Karpas-422 (cell line): ENCODE data around the gene GCLM. TPM values are rescaled to one million over a fixed set of nuclear protein-coding genes. Genes with fewer than 3 reads are reported as not detected.
A peak's percentile ranks its signal among the peaks of the same experiment; 100 is the strongest.
"Not testable (repeated sequence)": the region's sequence is repeated elsewhere in the genome, so short reads cannot be mapped to it uniquely, and the experiment has no call there.

Source experiments
- DNase-seq: peaks from one replicate; pipeline ENCODE4 v3.0.0-alpha.2; 2015
- H2AFZ ChIP-seq: fragments of 200-600 bp; sonication (generic); 2 replicates; pipeline ENCODE4 v1.6.1; 2014; ENCODE audit warnings: antibody characterized with exemption, low read length, mixed read lengths
- H3K27ac ChIP-seq: fragments of 200-600 bp; sonication (generic); 2 replicates; pipeline ENCODE4 v1.5.1; 2014; ENCODE audit warnings: mild to moderate bottlenecking, low read length, moderate library complexity
- H3K27me3 ChIP-seq: fragments of 200-600 bp; sonication (generic); 2 replicates; pipeline ENCODE4 v1.6.1; 2014; ENCODE audit warnings: low read length, mixed read lengths
- H3K36me3 ChIP-seq: fragments of 200-600 bp; sonication (generic); 2 replicates; pipeline ENCODE4 v1.6.1; 2014; ENCODE audit warnings: low read length, mixed read lengths; ENCODE audit not compliant: insufficient read depth
- H3K4me1 ChIP-seq: fragments of 200-600 bp; sonication (generic); 2 replicates; pipeline ENCODE4 v1.6.1; 2014; ENCODE audit warnings: mild to moderate bottlenecking, low read length, mixed read lengths
- H3K4me2 ChIP-seq: fragments of 200-600 bp; sonication (generic); 2 replicates; pipeline ENCODE4 v1.6.1; 2014; ENCODE audit warnings: low read length, low read depth, mild to moderate bottlenecking; ENCODE audit not compliant: poor library complexity, severe bottlenecking
- H3K4me3 ChIP-seq: fragments of 200-600 bp; sonication (generic); 2 replicates; pipeline ENCODE4 v1.5.1; 2014; ENCODE audit warnings: mild to moderate bottlenecking, antibody characterized with exemption, low read length, mixed read lengths
- H3K79me2 ChIP-seq: fragments of 200-600 bp; sonication (generic); 2 replicates; pipeline ENCODE4 v1.6.1; 2014; ENCODE audit warnings: mild to moderate bottlenecking, low read length, mixed read lengths
- H3K9ac ChIP-seq: fragments of 200-600 bp; sonication (generic); 2 replicates; pipeline ENCODE4 v1.6.0; 2014; ENCODE audit warnings: low read length
- H3K9me2 ChIP-seq: fragments of 200-600 bp; sonication (generic), shearing (Covaris generic); replicated peaks from 2 replicates; pipeline ENCODE4 v1.6.0; 2014; ENCODE audit warnings: mild to moderate bottlenecking, low read length, moderate library complexity; ENCODE audit not compliant: insufficient read depth
- H3K9me3 ChIP-seq: fragments of 300-700, 200-600 bp; sonication (generic); 2 replicates; pipeline ENCODE4 v1.6.1; 2014; ENCODE audit warnings: low read length, mixed read lengths
- H4K20me1 ChIP-seq: fragments of 200-600 bp; sonication (generic); 2 replicates; pipeline ENCODE4 v1.6.1; 2014; ENCODE audit warnings: mild to moderate bottlenecking, antibody characterized with exemption, low read length, low read depth; ENCODE audit not compliant: insufficient read depth
- total RNA-seq: library from RNA; depleted of rRNA; stranded (reverse); fragments of >200 nt; shearing (Covaris generic); gene quantifications from 2 replicates; pipeline ENCODE4 v1.2.3, GENCODE V29; 2014; ENCODE audit warnings: low replicate concordance

The GCLM gene
- total RNA-seq, 1 experiment from 2014 or later: 11.5 TPM

DNA sequence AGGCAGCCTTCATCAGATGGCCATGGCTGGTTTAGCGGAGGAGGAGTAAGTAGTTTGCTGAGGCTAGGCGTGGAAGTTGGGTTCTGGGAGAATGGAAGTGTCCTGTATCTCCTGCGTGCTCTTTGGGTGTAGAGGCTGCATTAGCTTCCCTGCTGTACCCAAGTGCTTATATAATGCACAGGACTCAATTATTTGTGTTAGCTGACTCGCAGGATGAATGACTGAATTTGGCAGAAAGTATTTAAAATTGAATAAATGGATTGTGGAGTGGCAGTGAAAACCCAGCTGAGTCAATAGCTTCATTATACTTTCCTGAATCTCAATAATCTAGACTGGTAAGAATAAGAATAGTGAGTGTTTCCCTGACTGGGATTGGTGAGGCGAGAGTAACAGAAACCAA lies 44.0 kb downstream of the GCLM start:
- no peaks in the 10 kb centered on the region for H3K4me1 ChIP-seq
- H3K27me3 ChIP-seq: no peaks in the 10 kb centered on the region
- H2AFZ ChIP-seq: no peak overlapping the region
- no peaks in the 10 kb centered on the region for H3K79me2 ChIP-seq
- no peaks in the 10 kb centered on the region for H4K20me1 ChIP-seq
- peaks cover 14% of the 10 kb centered on the region for H3K36me3 ChIP-seq
- DNase-seq: no peak
- no peak overlapping the region for H3K9ac ChIP-seq
- H3K9me2 ChIP-seq: no peaks in the 10 kb centered on the region
- H3K9me3 ChIP-seq: no peaks in the 10 kb centered on the region
- H3K27ac ChIP-seq: no peak overlapping the region
- no peak overlapping the region for H3K4me2 ChIP-seq
- H3K4me3 ChIP-seq: no peak overlapping the region

DNA sequence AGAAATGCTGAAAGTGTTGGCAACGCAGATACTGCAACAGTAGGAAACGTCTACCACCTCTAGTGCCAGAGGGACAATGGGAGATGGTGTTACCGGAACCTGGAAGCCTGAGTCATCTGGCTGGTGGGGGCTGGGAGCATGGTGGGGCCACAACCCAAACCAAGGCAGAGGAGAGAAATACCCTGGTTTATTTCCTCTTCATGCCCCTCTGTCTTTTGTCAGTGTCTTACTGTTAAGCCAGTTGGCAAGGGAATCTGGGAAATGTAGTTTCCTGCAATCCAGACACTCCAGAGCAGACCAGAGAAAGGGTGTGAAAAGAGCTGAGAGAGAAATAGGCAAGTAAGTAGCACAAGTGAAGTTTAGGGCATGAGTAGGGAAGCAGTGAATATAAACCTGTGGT lies 45.1 kb downstream of the GCLM start:
- H3K9me2 ChIP-seq: no peaks in the 10 kb centered on the region
- no peaks in the 10 kb centered on the region for H3K79me2 ChIP-seq
- H3K4me1 ChIP-seq: no peaks in the 10 kb centered on the region
- H3K4me2 ChIP-seq: no peak overlapping the region
- peaks cover 4% of the 10 kb centered on the region for H3K36me3 ChIP-seq
- no peak overlapping the region for H3K4me3 ChIP-seq
- H3K27ac ChIP-seq: no peak overlapping the region
- H4K20me1 ChIP-seq: no peaks in the 10 kb centered on the region
- no peaks in the 10 kb centered on the region for H3K9me3 ChIP-seq
- no peak overlapping the region for H2AFZ ChIP-seq
- no peaks in the 10 kb centered on the region for H3K27me3 ChIP-seq
- no peak for DNase-seq
- H3K9ac ChIP-seq: no peak overlapping the region

DNA sequence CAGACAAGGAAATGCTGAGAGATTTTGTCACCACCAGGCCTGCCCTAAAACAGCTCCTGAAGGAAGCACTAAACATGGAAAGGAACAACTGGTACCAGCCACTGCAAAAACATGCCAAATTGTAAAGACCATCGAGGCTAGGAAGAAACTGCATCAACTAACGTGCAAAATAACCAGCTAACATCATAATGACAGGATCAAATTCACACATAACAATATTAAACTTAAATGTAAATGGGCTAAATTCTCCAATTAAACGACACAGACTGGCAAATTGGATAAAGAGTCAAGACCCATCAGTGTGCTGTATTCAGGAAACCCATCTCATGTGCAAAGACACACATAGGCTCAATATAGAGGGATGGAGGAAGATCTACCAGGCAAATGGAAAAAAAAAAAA lies 51.6 kb downstream of the GCLM start:
- DNase-seq, H3K9me3 ChIP-seq, H3K79me2 ChIP-seq, H3K36me3 ChIP-seq, H2AFZ ChIP-seq, H4K20me1 ChIP-seq, H3K4me1 ChIP-seq, H3K9ac ChIP-seq, H3K27ac ChIP-seq, H3K4me2 ChIP-seq, H3K9me2 ChIP-seq, H3K27me3 ChIP-seq, H3K4me3 ChIP-seq: not testable (repeated sequence)

DNA sequence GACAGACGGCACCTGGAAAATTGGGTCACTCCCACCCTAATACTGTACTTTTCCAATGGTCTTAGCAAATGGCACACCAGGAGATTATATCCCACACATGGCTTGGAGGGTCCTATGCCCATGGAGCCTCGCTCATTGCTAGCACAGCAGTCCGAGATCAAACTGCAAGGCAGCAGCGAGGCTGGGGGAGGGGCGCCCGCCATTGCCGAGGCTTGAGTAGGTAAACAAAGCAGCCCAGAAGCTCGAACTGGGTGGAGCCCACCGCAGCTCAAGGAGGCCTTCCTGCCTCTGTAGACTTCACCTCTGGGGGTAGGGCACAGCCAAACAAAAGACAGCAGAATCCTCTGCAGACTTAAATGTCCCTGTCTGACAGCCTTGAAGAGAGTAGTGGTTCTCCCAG lies 53.2 kb downstream of the GCLM start:
- not testable (repeated sequence) for H3K4me3 ChIP-seq, H2AFZ ChIP-seq, DNase-seq, H3K4me2 ChIP-seq, H3K27me3 ChIP-seq, H4K20me1 ChIP-seq, H3K9me2 ChIP-seq, H3K36me3 ChIP-seq, H3K4me1 ChIP-seq, H3K9me3 ChIP-seq, H3K79me2 ChIP-seq, H3K27ac ChIP-seq, H3K9ac ChIP-seq

DNA sequence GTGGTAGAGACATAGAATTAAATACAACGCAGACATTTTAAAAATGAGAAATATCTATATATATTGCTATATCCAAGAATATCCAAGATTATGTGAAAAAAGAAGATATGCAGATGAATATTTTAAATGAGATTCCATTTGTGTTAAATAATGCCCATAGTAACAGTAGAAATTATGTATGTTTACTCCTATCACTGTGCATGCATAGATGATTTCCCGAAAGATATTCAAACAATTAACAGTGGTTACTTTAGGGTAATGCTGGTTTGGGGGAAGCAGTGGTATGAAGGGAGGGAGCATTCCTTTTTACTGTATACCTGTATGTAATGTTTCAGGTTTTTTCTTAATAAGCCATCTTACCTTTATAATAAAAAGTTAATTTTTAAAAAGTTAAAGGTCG lies 55.3 kb downstream of the GCLM start:
- H3K4me1 ChIP-seq: peaks cover 4% of the 10 kb centered on the region
- no peak overlapping the region for H3K9ac ChIP-seq
- 0 out of 2 replicates have a peak, but pooled peaks cover 2% of the 10 kb centered on the region for H3K27me3 ChIP-seq
- H3K4me2 ChIP-seq: no peak overlapping the region
- no peaks in the 10 kb centered on the region for H3K9me2 ChIP-seq
- H3K36me3 ChIP-seq: no peaks in the 10 kb centered on the region
- H3K27ac ChIP-seq: no peak overlapping the region
- no peaks in the 10 kb centered on the region for H4K20me1 ChIP-seq
- no peaks in the 10 kb centered on the region for H3K9me3 ChIP-seq
- no peak for DNase-seq
- no peak overlapping the region for H3K4me3 ChIP-seq
- H2AFZ ChIP-seq: no peak overlapping the region
- no peaks in the 10 kb centered on the region for H3K79me2 ChIP-seq

DNA sequence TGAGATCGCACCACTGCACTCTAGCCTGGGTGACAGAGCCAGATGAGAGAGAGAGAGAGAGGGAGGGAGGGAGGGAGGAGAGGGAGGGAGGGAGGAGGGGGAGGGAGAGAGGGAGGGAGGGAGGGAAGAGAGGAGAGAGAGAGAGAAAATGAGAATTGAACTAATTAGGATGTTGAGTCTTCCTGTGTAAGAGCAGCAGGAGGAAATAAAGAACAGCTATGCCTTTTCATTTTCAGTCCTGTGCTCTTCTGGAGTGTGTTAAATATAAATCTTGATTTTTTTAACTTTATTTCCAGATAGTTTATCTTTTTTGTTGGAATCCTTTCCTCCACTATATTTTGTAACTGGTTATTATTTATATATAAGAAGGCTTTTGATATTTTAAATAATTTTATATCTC lies 57.4 kb downstream of the GCLM start:
- no peaks in the 10 kb centered on the region for H3K36me3 ChIP-seq
- no peaks in the 10 kb centered on the region for H3K9me3 ChIP-seq
- H3K27me3 ChIP-seq: 0 out of 2 replicates have a peak, but pooled peaks cover 2% of the 10 kb centered on the region
- no peak overlapping the region for H3K27ac ChIP-seq
- H3K4me2 ChIP-seq: no peak overlapping the region
- DNase-seq: no peak
- peaks cover 11% of the 10 kb centered on the region for H3K4me1 ChIP-seq
- H2AFZ ChIP-seq: no peak overlapping the region
- no peak overlapping the region for H3K9ac ChIP-seq
- H4K20me1 ChIP-seq: no peaks in the 10 kb centered on the region
- H3K9me2 ChIP-seq: no peaks in the 10 kb centered on the region
- H3K4me3 ChIP-seq: no peak overlapping the region
- no peaks in the 10 kb centered on the region for H3K79me2 ChIP-seq

DNA sequence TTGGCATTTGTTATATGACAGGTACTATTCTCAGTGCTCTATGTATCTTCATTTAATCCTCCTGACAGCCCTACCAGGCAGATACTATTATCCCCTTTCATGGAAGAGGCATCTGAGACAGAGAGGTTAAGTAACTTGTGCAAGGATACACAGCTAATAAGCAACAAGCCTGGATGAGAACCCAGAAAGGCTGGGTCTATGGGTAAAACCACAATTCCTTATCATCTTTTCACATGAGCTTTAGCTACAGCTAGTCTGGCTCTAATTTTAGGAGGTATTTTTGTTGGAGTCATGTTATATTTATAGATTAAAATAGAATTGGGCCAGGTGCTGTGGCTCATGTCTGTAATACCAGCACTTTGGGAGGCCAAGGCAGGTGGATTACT lies 57.9 kb downstream of the GCLM start:
- no peak for DNase-seq

DNA sequence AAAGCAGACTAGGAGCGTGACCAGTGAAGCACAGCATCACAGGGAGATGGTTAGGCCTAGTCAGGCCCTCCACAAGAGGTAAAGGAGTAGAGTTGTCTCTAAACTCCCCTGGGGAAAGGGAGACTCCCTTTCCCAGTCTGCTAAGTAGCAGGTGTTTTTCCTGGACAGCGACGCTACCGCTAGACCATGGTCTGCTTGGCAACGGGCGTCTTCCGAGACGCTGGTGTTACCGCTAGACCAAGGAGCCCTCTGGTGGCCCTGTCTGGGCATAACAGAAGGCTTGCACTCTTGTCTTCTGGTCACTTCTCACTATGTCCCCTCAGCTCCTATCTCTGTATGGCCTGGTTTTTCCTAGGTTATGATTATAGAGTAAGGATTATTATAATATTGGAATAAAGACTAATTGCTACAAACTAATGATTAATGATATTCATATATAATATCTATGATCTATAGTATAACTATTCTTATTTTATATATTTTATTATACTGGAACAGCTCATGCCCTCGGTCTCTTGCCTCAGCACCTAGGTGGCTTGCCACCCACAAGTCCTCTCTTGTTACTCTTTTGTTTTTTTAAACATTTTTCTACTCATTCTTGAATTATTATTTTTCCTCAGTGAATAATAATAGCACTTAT lies 58.4 kb downstream of the GCLM start:
- H3K79me2 ChIP-seq, H4K20me1 ChIP-seq, H3K36me3 ChIP-seq, H3K27me3 ChIP-seq, H3K9ac ChIP-seq, H3K27ac ChIP-seq, H3K9me3 ChIP-seq, H3K9me2 ChIP-seq, H2AFZ ChIP-seq: not testable (repeated sequence)
- peak overlapping the region; percentile 36; the same call in 1 of the 2 replicates for H3K4me3 ChIP-seq
- H3K4me1 ChIP-seq: peaks cover 14% of the 10 kb centered on the region
- H3K4me2 ChIP-seq: peak overlapping the region; percentile 28
- DNase-seq: peak; percentile 78

More for the DNA sequence above, 57.9 kb downstream of the GCLM start:
- H3K79me2 ChIP-seq: no peaks in the 10 kb centered on the region
- no peak overlapping the region for H3K9ac ChIP-seq
- 0 out of 2 replicates have a peak, but pooled peaks cover 2% of the 10 kb centered on the region for H3K27me3 ChIP-seq
- H3K4me2 ChIP-seq: no peak overlapping the region
- H3K27ac ChIP-seq: no peak overlapping the region
- H4K20me1 ChIP-seq: no peaks in the 10 kb centered on the region
- no peaks in the 10 kb centered on the region for H3K36me3 ChIP-seq
- no peak overlapping the region for H2AFZ ChIP-seq
- H3K9me3 ChIP-seq: no peaks in the 10 kb centered on the region
- H3K4me1 ChIP-seq: peaks cover 11% of the 10 kb centered on the region
- no peak overlapping the region for H3K4me3 ChIP-seq
- no peaks in the 10 kb centered on the region for H3K9me2 ChIP-seq
